Measurements from ENCODE around the gene SAE1. TPM values are rescaled to one million over a fixed set of nuclear protein-coding genes. Genes with fewer than 3 reads are reported as not detected.

Gene SAE1
- total and polyA plus RNA-seq, 2 experiments from 2014 or later, result 115 to 236 TPM

DNA sequence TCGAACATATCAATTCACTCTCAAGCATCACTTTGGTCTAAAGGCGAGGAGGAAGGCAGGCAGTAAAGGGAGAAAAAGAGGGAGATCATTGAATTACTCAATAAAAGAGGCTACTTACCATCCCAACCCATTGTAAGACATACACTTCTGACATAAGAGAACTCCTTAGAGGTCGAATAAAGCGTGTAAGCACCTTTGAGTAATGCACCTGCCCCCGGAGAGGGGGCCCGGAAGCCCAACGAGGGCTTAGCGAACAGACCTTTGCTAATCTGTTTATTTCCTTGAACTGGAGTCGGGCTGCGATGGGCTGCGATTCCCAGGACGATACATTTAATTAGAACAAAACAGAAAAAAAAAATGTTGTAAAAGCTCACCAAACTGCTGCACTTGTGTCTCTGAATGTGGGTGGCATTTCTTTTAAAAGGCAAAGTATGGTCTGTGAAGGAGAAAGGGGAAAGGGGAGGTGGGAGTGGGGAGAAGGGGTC is 20.1 kb upstream of the SAE1 start (continued):
- TF ChIP-seq, protein P1, sequence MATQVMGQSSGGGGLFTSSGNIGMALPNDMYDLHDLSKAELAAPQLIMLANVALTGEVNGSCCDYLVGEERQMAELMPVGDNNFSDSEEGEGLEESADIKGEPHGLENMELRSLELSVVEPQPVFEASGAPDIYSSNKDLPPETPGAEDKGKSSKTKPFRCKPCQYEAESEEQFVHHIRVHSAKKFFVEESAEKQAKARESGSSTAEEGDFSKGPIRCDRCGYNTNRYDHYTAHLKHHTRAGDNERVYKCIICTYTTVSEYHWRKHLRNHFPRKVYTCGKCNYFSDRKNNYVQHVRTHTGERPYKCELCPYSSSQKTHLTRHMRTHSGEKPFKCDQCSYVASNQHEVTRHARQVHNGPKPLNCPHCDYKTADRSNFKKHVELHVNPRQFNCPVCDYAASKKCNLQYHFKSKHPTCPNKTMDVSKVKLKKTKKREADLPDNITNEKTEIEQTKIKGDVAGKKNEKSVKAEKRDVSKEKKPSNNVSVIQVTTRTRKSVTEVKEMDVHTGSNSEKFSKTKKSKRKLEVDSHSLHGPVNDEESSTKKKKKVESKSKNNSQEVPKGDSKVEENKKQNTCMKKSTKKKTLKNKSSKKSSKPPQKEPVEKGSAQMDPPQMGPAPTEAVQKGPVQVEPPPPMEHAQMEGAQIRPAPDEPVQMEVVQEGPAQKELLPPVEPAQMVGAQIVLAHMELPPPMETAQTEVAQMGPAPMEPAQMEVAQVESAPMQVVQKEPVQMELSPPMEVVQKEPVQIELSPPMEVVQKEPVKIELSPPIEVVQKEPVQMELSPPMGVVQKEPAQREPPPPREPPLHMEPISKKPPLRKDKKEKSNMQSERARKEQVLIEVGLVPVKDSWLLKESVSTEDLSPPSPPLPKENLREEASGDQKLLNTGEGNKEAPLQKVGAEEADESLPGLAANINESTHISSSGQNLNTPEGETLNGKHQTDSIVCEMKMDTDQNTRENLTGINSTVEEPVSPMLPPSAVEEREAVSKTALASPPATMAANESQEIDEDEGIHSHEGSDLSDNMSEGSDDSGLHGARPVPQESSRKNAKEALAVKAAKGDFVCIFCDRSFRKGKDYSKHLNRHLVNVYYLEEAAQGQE (IDR thresholded peaks at IDR 0.05; ENCODE audit: unreplicated experiment), result no peak
- TF ChIP-seq, protein P2, sequence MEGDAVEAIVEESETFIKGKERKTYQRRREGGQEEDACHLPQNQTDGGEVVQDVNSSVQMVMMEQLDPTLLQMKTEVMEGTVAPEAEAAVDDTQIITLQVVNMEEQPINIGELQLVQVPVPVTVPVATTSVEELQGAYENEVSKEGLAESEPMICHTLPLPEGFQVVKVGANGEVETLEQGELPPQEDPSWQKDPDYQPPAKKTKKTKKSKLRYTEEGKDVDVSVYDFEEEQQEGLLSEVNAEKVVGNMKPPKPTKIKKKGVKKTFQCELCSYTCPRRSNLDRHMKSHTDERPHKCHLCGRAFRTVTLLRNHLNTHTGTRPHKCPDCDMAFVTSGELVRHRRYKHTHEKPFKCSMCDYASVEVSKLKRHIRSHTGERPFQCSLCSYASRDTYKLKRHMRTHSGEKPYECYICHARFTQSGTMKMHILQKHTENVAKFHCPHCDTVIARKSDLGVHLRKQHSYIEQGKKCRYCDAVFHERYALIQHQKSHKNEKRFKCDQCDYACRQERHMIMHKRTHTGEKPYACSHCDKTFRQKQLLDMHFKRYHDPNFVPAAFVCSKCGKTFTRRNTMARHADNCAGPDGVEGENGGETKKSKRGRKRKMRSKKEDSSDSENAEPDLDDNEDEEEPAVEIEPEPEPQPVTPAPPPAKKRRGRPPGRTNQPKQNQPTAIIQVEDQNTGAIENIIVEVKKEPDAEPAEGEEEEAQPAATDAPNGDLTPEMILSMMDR (conservative IDR thresholded peaks at IDR 0.05; ENCODE audit: low read depth in 2 of 2), result no peak
- TF ChIP-seq ZNF331 (CRISPR knock-in tag; IDR thresholded peaks at IDR 0.05; ENCODE audit: low read depth) (no peak), EZH2phosphoT487 (IDR thresholded peaks at IDR 0.05; ENCODE audit: unreplicated experiment) (no peak), NANOG (IDR thresholded peaks at IDR 0.05; ENCODE audit: borderline replicate concordance) (no peak), CREB1 (CRISPR knock-in tag; IDR thresholded peaks at IDR 0.05; ENCODE audit: low read depth) (no peak), STAT1 (IDR thresholded peaks at IDR 0.05; ENCODE audit: unreplicated experiment) (no peak)

DNA sequence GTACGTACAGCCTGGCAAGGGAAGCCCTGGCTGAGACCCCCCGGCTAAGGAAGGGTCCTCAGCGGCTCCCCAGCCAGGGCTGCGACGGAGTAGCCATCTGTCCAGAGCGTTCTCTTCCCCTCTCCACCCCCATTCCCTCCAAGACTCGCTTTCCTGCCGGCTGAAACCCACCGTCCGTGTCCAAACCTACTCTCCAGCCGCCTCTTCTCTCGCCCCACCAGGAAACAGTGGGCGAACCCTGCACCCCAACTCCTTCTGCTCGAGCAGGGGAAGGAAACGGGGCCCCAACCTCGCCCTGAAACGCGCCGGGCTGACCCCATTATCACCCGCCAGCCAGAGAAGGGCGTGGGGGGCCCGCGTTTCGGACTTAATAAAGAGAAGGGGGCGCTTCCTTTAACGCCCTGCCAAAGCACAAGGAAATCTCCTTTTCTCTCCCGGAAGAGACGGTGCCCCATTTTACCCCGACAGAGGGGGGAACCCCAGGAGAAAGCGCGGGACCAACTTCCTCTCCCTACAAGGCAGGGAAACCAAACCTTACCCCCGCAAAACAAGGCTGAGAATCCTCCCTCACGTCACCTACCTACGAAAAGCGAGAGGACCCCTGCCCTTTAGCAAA is 19.5 kb upstream of the SAE1 start:
- H3K79me2 ChIP-seq (replicated peaks; ENCODE audit: insufficient read depth), result peaks cover 47% of the 10 kb centered on the region
- H3K4me3 ChIP-seq, result peak overlapping the region; percentile 92
- peak overlapping the region; percentile 94 for H3K4me3 Mint-ChIP-seq
- no peak for DNase-seq (ENCODE audit: low spot score)
- peak overlapping the region; percentile 99 for H3K27ac Mint-ChIP-seq
- H3F3A ChIP-seq (replicated peaks; ENCODE audit: low read depth), result peaks cover 17% of the 10 kb centered on the region; the same call in 1 of the 2 replicates
- H4K20me1 ChIP-seq (replicated peaks; ENCODE audit: insufficient read depth), result no peaks in the 10 kb centered on the region
- H3K36me3 Mint-ChIP-seq (ENCODE audit: low read depth), result peaks cover 47% of the 10 kb centered on the region
- H3K27ac ChIP-seq (ENCODE audit: low read depth), result peak overlapping the region; percentile 96
- H2AFZ ChIP-seq, result no peak overlapping the region
- H3K27me3 Mint-ChIP-seq (ENCODE audit: insufficient read depth, low read depth, poor library complexity), result peaks cover 25% of the 10 kb centered on the region
- H3K27me3 ChIP-seq (ENCODE audit: insufficient read depth), result no peaks in the 10 kb centered on the region
- peaks cover 43% of the 10 kb centered on the region for H3K4me1 Mint-ChIP-seq
- peaks cover 31% of the 10 kb centered on the region for H3K4me1 ChIP-seq (ENCODE audit: insufficient read depth)
- peak overlapping the region; percentile 93 for H3K4me2 ChIP-seq
- H3K9me3 Mint-ChIP-seq, result no peaks in the 10 kb centered on the region; the same call in 2 of the 3 replicates
- H3K9me2 ChIP-seq (ENCODE audit: insufficient read depth), result no peaks in the 10 kb centered on the region
- H3K36me3 ChIP-seq (ENCODE audit: insufficient read depth), result no peaks in the 10 kb centered on the region
- no peak for ATAC-seq
- TF ChIP-seq, protein P1 (IDR thresholded peaks at IDR 0.05; ENCODE audit: unreplicated experiment), result no peak
- TF ChIP-seq, protein P3, sequence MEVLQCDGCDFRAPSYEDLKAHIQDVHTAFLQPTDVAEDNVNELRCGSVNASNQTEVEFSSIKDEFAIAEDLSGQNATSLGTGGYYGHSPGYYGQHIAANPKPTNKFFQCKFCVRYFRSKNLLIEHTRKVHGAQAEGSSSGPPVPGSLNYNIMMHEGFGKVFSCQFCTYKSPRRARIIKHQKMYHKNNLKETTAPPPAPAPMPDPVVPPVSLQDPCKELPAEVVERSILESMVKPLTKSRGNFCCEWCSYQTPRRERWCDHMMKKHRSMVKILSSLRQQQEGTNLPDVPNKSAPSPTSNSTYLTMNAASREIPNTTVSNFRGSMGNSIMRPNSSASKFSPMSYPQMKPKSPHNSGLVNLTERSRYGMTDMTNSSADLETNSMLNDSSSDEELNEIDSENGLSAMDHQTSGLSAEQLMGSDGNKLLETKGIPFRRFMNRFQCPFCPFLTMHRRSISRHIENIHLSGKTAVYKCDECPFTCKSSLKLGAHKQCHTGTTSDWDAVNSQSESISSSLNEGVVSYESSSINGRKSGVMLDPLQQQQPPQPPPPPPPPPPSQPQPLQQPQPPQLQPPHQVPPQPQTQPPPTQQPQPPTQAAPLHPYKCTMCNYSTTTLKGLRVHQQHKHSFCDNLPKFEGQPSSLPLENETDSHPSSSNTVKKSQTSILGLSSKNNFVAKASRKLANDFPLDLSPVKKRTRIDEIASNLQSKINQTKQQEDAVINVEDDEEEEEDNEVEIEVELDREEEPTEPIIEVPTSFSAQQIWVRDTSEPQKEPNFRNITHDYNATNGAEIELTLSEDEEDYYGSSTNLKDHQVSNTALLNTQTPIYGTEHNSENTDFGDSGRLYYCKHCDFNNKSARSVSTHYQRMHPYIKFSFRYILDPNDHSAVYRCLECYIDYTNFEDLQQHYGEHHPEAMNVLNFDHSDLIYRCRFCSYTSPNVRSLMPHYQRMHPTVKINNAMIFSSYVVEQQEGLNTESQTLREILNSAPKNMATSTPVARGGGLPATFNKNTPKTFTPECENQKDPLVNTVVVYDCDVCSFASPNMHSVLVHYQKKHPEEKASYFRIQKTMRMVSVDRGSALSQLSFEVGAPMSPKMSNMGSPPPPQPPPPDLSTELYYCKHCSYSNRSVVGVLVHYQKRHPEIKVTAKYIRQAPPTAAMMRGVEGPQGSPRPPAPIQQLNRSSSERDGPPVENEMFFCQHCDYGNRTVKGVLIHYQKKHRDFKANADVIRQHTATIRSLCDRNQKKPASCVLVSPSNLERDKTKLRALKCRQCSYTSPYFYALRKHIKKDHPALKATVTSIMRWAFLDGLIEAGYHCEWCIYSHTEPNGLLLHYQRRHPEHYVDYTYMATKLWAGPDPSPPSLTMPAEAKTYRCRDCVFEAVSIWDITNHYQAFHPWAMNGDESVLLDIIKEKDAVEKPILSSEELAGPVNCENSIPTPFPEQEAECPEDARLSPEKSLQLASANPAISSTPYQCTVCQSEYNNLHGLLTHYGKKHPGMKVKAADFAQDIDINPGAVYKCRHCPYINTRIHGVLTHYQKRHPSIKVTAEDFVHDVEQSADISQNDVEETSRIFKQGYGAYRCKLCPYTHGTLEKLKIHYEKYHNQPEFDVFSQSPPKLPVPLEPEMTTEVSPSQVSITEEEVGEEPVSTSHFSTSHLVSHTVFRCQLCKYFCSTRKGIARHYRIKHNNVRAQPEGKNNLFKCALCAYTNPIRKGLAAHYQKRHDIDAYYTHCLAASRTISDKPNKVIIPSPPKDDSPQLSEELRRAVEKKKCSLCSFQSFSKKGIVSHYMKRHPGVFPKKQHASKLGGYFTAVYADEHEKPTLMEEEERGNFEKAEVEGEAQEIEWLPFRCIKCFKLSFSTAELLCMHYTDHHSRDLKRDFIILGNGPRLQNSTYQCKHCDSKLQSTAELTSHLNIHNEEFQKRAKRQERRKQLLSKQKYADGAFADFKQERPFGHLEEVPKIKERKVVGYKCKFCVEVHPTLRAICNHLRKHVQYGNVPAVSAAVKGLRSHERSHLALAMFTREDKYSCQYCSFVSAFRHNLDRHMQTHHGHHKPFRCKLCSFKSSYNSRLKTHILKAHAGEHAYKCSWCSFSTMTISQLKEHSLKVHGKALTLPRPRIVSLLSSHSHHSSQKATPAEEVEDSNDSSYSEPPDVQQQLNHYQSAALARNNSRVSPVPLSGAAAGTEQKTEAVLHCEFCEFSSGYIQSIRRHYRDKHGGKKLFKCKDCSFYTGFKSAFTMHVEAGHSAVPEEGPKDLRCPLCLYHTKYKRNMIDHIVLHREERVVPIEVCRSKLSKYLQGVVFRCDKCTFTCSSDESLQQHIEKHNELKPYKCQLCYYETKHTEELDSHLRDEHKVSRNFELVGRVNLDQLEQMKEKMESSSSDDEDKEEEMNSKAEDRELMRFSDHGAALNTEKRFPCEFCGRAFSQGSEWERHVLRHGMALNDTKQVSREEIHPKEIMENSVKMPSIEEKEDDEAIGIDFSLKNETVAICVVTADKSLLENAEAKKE (CRISPR knock-in tag; IDR thresholded peaks at IDR 0.05), result no peak

Measured in GM23338 (cell line).